DMS53 treated with DMSO at 0.1 percent for 48 hours (cell line): Measurements from ENCODE around the gene GTF2I.
"Not testable (repeated sequence)": the region's sequence is repeated elsewhere in the genome, so short reads cannot be mapped to it uniquely, and the experiment has no call there.

Experiments used
- DNase-seq: peaks from one replicate; lab custom pipeline; 2025; ENCODE audit not compliant: unreplicated experiment; lab: John Stamatoyannopoulos, UW

GTF2I gene

DNA sequence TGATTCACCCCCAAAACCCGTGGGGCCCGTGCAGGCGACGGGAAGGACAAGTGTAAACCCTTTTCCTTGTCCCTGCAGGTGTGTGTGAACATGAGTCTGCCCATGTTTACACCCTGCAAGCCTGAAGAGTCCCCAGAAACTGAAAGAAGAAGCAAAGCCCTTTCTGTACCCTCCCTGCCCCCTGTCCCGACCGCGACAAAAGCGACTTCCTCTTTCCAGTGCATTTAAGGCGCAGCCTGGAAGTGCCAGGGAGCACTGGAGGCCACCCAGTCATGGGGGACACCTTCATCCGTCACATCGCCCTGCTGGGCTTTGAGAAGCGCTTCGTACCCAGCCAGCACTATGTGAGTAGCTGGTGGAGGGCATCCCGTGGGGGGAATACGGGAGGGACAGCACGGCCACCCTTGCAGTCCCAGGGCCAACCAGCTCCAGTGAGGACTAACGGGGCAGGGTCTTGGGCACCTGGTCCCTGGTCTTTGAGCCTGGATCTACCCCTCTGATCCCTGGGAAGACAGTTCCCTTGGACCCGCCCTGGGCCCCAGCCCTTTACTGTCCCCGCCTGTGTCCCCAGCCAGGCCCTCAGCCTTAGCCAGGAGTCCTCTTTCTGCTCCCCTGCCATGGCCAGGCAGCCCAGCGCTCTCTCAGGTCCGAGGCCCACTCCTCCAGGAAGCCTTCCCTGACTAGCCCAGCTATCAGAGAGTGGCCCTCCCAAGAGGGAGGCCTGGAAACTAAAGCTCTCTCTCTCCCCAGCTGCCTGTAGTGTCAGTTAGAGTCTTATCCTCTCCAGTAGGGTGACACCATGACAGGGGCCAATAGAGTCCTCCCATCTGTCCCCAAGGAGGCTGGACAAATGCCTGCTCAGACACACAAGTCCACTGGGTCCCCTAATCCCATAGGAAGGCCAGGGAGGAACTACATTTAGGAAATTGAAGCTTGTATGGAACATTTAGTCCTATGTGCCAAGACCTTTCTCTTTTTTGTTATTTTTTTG is 116.5 kb downstream of the GTF2I start, which contains the start of gene NCF1:
Gene NCF1 (plus strand): TSS at position 252 of the 991 bp plus-strand sequence. CDS start 21 bp downstream, at position 273.
- not testable (repeated sequence) for DNase-seq

DNA sequence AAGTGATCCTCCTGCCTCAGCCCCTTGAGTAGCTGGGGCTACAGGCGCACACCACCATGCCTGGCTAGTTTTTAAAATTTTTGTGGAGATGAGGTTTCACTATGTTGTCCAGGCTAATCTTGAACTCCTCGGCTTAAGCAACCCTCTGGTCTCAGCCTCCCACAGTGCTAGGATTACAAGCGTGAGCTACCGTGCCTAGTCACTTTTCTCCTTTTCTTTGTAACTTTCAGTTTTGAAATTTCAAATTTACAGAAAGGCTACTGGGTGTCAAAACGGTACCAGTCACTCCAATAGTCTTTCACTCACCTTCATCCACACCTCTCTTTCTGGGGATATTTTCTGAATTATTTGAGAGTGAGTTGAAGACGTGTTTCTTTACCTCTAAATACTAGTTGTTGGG is 117.6 kb downstream of the GTF2I start:
- not testable (repeated sequence) for DNase-seq

DNA sequence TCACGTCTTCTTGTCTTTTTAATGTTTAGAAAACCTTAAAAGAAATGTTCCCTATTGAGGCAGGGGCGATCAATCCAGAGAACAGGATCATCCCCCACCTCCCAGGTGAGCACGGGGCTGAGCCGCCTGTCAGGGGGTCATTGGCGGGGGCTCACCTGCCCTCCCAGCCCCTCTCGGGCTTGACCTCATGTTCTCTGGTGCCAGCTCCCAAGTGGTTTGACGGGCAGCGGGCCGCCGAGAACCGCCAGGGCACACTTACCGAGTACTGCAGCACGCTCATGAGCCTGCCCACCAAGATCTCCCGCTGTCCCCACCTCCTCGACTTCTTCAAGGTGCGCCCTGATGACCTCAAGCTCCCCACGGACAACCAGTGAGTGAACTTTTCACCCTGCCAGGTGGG is 121.5 kb downstream of the GTF2I start:
- DNase-seq = not testable (repeated sequence)

DNA sequence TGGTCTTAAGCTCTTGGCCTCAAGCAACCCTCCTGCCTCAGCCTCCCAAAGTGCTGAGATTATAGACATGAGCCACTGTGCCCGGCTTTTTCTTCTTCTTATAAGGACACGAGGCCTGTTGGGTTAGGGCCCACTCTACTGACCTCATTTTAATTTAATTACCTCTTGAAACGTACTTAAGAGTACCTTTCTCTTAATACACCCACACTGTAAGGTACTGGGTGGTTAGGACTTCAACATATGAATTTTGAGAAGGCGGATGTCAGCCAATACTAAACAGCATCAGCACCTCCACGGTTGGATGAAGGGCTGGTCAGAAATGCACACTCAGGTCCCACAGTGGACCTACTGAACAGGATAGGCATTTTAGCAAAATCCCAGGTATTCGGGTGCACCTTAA is 124.2 kb downstream of the GTF2I start:
- DNase-seq = not testable (repeated sequence)

DNA sequence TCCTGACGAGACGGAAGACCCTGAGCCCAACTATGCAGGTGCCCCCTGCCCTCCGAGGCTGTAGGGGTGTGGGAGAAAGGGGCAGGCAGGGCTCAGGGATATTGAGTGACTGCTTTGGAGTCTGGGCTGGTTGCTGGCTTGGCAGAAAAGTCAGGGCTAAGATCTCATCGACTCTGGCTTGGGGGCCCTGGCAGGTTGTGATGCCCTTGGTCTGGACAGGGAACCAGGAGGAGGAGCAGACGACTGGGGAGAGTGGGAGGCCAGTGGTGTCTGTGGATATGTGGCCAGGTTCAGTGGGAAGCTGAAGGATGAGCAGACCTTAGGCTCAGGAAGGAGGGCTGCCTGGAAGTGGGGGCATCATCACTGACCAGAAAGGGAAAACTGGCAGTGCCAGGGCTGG is 126.1 kb downstream of the GTF2I start:
- not testable (repeated sequence) for DNase-seq

DNA sequence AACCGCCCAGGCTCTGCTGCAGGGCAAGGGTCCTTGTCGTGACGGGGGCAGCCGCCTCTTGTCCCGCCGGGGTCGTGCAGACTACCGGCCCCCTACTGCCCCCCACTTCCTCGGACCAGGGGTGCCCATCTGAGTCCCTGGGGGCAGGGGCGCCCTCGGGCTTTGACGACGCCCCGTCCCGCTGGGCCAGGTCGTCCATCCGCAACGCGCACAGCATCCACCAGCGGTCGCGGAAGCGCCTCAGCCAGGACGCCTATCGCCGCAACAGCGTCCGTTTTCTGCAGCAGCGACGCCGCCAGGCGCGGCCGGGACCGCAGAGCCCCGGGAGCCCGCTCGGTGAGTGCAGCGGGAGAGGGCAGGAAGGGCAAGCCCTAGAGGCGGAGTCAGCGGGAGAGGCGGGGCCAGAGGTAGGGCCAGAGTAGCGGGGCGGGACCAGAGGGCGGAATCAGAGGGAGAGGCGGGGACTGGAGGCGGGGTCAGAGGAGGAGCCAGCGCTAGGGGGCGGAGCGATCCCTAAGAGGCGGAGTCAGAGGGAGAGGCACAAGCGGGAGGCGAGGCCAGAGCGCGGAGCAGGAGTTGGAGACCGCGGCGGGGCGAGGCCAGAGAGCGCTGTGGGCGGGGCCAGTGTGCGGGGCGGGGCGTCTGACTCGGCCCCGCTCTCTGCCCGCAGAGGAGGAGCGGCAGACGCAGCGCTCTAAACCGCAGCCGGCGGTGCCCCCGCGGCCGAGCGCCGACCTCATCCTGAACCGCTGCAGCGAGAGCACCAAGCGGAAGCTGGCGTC is 131.0 kb downstream of the GTF2I start:
- DNase-seq = peak; percentile 61

DNA sequence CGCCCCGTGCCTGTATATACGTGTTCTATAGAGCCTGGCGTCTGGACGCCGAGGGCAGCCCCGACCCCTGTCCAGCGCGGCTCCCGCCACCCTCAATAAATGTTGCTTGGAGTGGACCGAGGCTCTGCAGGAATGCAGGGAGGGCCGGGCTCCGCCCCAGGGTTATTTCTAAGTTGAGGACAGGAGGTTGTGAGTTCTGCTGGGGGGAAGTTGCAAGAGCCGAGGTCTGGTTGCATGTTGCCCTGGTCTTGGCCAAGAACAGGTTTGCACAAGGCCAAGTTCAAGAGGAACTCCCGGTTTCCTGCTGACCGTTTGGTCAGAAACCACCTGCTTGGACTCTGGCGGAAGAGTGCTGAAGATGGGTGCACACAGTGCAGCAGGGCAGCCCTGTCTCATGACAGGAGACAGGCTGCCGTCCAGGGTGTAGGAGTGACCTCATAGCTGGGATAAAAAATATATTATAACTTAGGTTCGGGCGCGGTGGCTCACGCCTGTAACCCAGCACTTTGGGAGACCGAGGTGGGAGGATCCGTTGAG is 131.8 kb downstream of the GTF2I start:
- DNase-seq = not testable (repeated sequence)

DNA sequence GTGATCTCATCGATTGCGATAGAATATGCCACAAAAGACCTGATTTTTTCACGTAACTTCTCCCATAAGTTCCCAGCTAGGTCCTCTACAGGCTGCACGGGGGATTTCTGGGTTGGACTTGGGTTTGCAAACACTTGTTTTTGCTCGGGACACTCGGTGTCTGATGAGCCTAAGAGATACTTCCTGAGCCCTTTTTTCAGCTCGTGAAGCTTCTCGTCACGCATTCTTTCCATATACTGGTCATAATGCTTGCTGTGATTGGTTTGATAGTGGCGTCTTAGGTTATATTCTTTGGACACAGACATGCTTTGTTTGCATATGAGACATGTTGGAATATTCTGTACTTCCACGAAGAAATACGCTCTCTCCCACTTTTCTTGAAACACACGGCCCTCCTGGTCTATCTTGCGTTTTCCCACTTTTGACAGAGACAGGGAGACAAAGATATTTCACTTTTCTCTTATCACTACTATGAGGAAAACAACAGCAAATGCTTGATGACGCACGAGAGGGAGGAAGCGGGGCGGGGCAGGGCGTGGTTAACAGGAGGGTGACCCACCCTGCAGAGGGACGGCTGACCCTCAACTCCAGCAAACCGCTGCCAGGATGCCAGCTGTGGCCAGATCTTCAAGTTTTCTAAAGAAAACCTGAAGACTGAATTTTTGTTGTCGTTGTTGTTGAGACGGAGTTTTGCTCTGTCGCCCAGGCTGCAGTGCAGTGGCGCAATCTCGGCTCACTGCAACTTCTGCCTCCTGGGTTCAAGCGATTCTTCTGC is 140.5 kb downstream of the GTF2I start:
- not testable (repeated sequence) for DNase-seq

DNA sequence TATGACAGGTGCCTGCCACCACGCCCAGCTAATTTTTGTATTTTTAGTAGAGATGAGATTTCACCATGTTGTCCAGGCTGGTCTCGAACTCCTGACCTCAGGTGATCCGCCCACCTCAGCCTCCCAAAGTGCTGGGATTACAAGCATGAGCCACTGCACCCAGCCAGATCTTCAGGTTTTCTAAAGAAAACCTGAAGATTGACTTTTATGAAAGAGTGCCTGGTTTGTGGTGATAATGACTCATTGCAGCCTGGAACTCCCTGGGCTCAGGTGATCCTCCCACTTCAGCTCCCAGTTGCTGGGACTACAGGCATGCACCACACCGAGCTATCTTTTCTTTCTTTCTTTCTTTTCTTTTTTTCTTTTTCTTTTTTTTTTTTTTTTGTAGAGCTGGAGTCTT is 141.1 kb downstream of the GTF2I start:
- DNase-seq = not testable (repeated sequence)
